Smooth muscle cell (in vitro differentiated cells): ENCODE data around the gene PCSK5. TPM values are rescaled to one million over a fixed set of nuclear protein-coding genes. Genes with fewer than 3 reads are reported as not detected.

Experiments used
- DNase-seq: peaks from one replicate; lab custom pipeline; 2025; ENCODE audit not compliant: unreplicated experiment; lab: John Stamatoyannopoulos, UW
- H2AFZ ChIP-seq: fragments of 200-600 bp; sonication (generic); 2 replicates; pipeline ENCODE4 v1.6.0; 2016; ENCODE audit warnings: antibody characterized with exemption, low read depth, mild to moderate bottlenecking
- H3F3A ChIP-seq: fragments of 200-600 bp; sonication (generic); 2 replicates; pipeline ENCODE4 v1.6.0; 2017; ENCODE audit warnings: antibody characterized with exemption, low read depth
- H3K27ac ChIP-seq: fragments of 200-600 bp; sonication (generic); 2 replicates; pipeline ENCODE4 v1.5.1; 2016; ENCODE audit warnings: low read depth, mild to moderate bottlenecking
- H3K27me3 ChIP-seq: fragments of 200-600 bp; sonication (generic); 2 replicates; pipeline ENCODE4 v1.6.1; 2016; ENCODE audit warnings: low read depth, mild to moderate bottlenecking
- H3K36me3 ChIP-seq: fragments of 200-600 bp; sonication (generic); 2 replicates; pipeline ENCODE4 v1.5.1; 2016; ENCODE audit warnings: low read depth
- H3K4me1 ChIP-seq: fragments of 200-600 bp; sonication (generic); 2 replicates; pipeline ENCODE4 v1.5.1; 2016; ENCODE audit warnings: low read depth
- H3K4me2 ChIP-seq: fragments of 200-600 bp; sonication (generic); 2 replicates; pipeline ENCODE4 v1.6.0; 2016; ENCODE audit warnings: mild to moderate bottlenecking
- H3K4me3 ChIP-seq: fragments of 200-600 bp; sonication (generic); 2 replicates; pipeline ENCODE4 v1.5.1; 2016; ENCODE audit warnings: mild to moderate bottlenecking
- H3K79me2 ChIP-seq: fragments of 200-600 bp; sonication (generic); 2 replicates; pipeline ENCODE4 v1.6.0; 2016; ENCODE audit warnings: low read depth, mild to moderate bottlenecking
- H3K9ac ChIP-seq: fragments of 200-600 bp; sonication (generic); 2 replicates; pipeline ENCODE4 v1.6.0; 2016; ENCODE audit warnings: low read depth
- H3K9me3 ChIP-seq: fragments of 200-600 bp; sonication (generic); replicated peaks from 2 replicates; pipeline ENCODE4 v1.5.1; 2016; ENCODE audit warnings: low read depth
- H4K20me1 ChIP-seq: fragments of 200-600 bp; sonication (generic); 2 replicates; pipeline ENCODE4 v1.6.0; 2016; ENCODE audit warnings: low read depth
- WGBS: methylation state at CpG from one replicate; pipeline ENCODE4 v1.1.7; 2016; ENCODE audit warnings: low lambda C conversion rate; 5-methylcytosine and 5-hydroxymethylcytosine counted together
- polyA plus RNA-seq: library from polyadenylated mRNA; unstranded; fragments of >200 nt; fragmentation: Nextera tagmentation; extraction: Ambion mirVana; gene quantifications from 2 replicates; pipeline ENCODE4 v1.2.1, GENCODE V29; 2016
- total RNA-seq: library from RNA; depleted of rRNA; stranded (reverse); fragments of >200 nt; gene quantifications from 2 replicates; pipeline ENCODE4 v1.2.3, GENCODE V29; 2014
- TF ChIP-seq, protein P1 (sequence below): fragments of 200-600 bp; sonication (generic); IDR thresholded peaks from 2 replicates; pipeline ENCODE4 v1.5.1; 2017; ENCODE audit warnings: borderline replicate concordance, mild to moderate bottlenecking, antibody characterized with exemption; ENCODE audit not compliant: insufficient read depth, poor library complexity, severe bottlenecking

PCSK5 gene
- total and polyA plus RNA-seq, 2 experiments from 2014 or later, result 2.3 to 2.8 TPM

GRCh38 chr9:76232861-76233489, 342.5 kb downstream of the PCSK5 start:
- no peaks in the 10 kb centered on the region for H3K79me2 ChIP-seq
- no peak overlapping the region for H3K4me3 ChIP-seq
- no peak overlapping the region for H2AFZ ChIP-seq
- H3K9ac ChIP-seq, result no peak overlapping the region
- no peaks in the 10 kb centered on the region for H4K20me1 ChIP-seq
- TF ChIP-seq, protein P1, sequence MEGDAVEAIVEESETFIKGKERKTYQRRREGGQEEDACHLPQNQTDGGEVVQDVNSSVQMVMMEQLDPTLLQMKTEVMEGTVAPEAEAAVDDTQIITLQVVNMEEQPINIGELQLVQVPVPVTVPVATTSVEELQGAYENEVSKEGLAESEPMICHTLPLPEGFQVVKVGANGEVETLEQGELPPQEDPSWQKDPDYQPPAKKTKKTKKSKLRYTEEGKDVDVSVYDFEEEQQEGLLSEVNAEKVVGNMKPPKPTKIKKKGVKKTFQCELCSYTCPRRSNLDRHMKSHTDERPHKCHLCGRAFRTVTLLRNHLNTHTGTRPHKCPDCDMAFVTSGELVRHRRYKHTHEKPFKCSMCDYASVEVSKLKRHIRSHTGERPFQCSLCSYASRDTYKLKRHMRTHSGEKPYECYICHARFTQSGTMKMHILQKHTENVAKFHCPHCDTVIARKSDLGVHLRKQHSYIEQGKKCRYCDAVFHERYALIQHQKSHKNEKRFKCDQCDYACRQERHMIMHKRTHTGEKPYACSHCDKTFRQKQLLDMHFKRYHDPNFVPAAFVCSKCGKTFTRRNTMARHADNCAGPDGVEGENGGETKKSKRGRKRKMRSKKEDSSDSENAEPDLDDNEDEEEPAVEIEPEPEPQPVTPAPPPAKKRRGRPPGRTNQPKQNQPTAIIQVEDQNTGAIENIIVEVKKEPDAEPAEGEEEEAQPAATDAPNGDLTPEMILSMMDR, result no peak
- peaks cover 7% of the 10 kb centered on the region for H3K27me3 ChIP-seq
- H3K4me1 ChIP-seq, result no peaks in the 10 kb centered on the region
- H3K9me3 ChIP-seq, result no peaks in the 10 kb centered on the region
- no peak overlapping the region for H3K4me2 ChIP-seq
- DNase-seq, result no peak
- no peak overlapping the region for H3K27ac ChIP-seq
- WGBS, result 75% methylated on average over 7 of the region's 7 CpGs
- H3K36me3 ChIP-seq, result no peaks in the 10 kb centered on the region
- H3F3A ChIP-seq, result no peaks in the 10 kb centered on the region

DNA sequence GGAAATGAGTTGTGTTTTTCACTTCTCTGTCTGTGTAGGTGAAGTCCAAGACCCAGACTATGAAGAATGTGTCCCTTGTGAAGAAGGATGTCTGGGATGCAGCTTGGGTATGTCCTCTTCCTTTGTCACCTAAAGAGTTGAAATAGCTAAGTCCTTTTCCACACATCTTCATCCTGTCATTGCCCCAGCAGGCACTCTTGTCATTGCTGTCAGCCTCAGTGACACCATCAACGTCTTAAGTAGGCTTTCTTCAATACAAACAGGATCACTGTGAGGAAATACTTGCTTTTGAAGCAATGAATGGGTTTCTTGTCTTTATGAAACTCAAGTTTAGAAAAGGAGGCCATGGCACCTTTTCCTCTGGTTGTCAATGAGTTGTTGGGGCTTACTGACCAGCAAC, 350.1 kb downstream of the PCSK5 start:
- Histone ChIP-seq H3F3A (no peaks in the 10 kb centered on the region), H3K4me2 (no peak overlapping the region), H3K79me2 (no peaks in the 10 kb centered on the region), H3K4me3 (no peak overlapping the region), H3K9me3 (no peaks in the 10 kb centered on the region), H4K20me1 (no peaks in the 10 kb centered on the region), H3K4me1 (no peaks in the 10 kb centered on the region), H2AFZ (no peak overlapping the region), H3K27me3 (peaks cover 6% of the 10 kb centered on the region), H3K36me3 (no peaks in the 10 kb centered on the region), H3K27ac (no peak overlapping the region), H3K9ac (no peak overlapping the region)
- no peak for DNase-seq
- TF ChIP-seq, protein P1, result no peak
- 82% methylated on average over 1 of the region's 1 CpG for WGBS

DNA sequence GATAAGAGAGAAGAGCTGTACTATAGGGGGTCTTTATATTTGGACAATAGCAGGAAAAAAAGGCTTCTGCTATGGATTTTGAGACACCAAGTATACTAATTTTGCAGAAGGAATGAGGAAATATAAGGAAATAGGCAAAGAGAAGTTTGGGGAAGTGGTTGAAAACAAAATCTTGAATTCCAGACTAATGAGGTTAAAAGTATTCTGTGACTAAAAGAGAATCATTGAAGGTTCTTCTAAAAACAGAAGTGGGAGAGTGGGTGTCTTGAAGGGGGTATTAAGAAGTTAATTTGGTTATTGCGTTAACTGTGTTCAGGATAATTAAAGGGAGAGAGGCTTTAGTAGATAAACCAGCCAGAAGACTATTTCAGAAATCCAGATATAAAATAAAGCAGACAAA, 355.0 kb downstream of the PCSK5 start:
- no peaks in the 10 kb centered on the region for H3K4me1 ChIP-seq
- DNase-seq, result no peak
- TF ChIP-seq, protein P1, result no peak

DNA sequence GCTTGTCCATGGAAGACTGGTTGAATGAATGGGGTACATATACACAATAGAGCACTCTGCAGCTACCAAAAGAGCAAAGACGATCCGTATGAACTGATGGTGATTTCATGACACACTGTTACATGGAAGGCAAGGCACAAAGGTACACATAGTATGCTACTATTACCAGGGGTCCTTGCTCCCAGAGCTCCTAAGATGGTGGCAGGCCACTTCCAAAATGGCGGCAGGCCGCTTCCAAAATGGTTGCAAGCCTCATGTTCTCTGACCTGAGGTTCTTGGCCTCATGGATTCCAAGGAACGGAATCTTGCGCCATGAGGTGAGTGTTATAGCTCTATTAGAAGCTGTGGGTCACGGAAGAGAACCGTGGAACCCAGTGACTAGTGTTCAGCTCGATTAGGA, 356.2 kb downstream of the PCSK5 start:
- 95% methylated on average over 9 of the region's 9 CpGs for WGBS
- Histone ChIP-seq H4K20me1 (no peaks in the 10 kb centered on the region), H3K36me3 (no peaks in the 10 kb centered on the region), H2AFZ (no peak overlapping the region), H3K9me3 (no peaks in the 10 kb centered on the region), H3K4me3 (no peak overlapping the region), H3K79me2 (no peaks in the 10 kb centered on the region), H3K9ac (no peak overlapping the region), H3F3A (no peaks in the 10 kb centered on the region), H3K4me2 (no peak overlapping the region), H3K27ac (no peak overlapping the region), H3K27me3 (peaks cover 5% of the 10 kb centered on the region), H3K4me1 (no peaks in the 10 kb centered on the region)
- no peak for DNase-seq
- TF ChIP-seq, protein P1, result no peak

More for the DNA sequence above, 355.0 kb downstream of the PCSK5 start:
- no peaks in the 10 kb centered on the region for H4K20me1 ChIP-seq
- H3K27me3 ChIP-seq, result peaks cover 5% of the 10 kb centered on the region
- H3K4me3 ChIP-seq, result no peak overlapping the region
- no peaks in the 10 kb centered on the region for H3K36me3 ChIP-seq
- H3K9ac ChIP-seq, result no peak overlapping the region
- no peaks in the 10 kb centered on the region for H3K79me2 ChIP-seq
- no peak overlapping the region for H3K27ac ChIP-seq
- no peak overlapping the region for H3K4me2 ChIP-seq
- H3F3A ChIP-seq, result no peaks in the 10 kb centered on the region
- 68% methylated on average over 1 of the region's 1 CpG for WGBS
- no peak overlapping the region for H2AFZ ChIP-seq
- no peaks in the 10 kb centered on the region for H3K9me3 ChIP-seq
